DOHH2 (cell line): ENCODE measurements around the gene FILIP1.

Experiments used
- H3F3A ChIP-seq: fragments of 200-600 bp; sonication (generic), shearing (Covaris generic); 2 replicates; pipeline ENCODE4 v1.6.0; 2016; ENCODE audit warnings: antibody characterized with exemption, mild to moderate bottlenecking; ENCODE audit not compliant: control insufficient read depth, insufficient read depth
- H3K27ac ChIP-seq: fragments of 200-600 bp; sonication (generic); 2 replicates; pipeline ENCODE4 v1.5.1; 2014; ENCODE audit warnings: low read depth, mild to moderate bottlenecking, low read length, moderate library complexity
- H3K27me3 ChIP-seq: fragments of 200-600 bp; sonication (generic); 2 replicates; pipeline ENCODE4 v1.6.1; 2014; ENCODE audit warnings: mild to moderate bottlenecking, low read length, mixed read lengths; ENCODE audit not compliant: control insufficient read depth
- H3K36me3 ChIP-seq: fragments of 200-600 bp; sonication (generic); 2 replicates; pipeline ENCODE4 v1.6.1; 2014; ENCODE audit warnings: mild to moderate bottlenecking, low read length, moderate library complexity, mixed read lengths; ENCODE audit not compliant: control insufficient read depth
- H3K4me1 ChIP-seq: fragments of 200-600 bp; sonication (generic); 2 replicates; pipeline ENCODE4 v1.6.1; 2014; ENCODE audit warnings: mild to moderate bottlenecking, low read length, mixed read lengths; ENCODE audit not compliant: control insufficient read depth
- H3K4me2 ChIP-seq: fragments of 200-600 bp; sonication (generic); 2 replicates; pipeline ENCODE4 v1.6.0; 2014; ENCODE audit warnings: mild to moderate bottlenecking, low read length, moderate library complexity
- H3K4me3 ChIP-seq: fragments of 200-600 bp; sonication (generic); 2 replicates; pipeline ENCODE4 v1.5.1; 2014; ENCODE audit warnings: mild to moderate bottlenecking, low read length, mixed read lengths
- H3K79me2 ChIP-seq: fragments of 200-600 bp; sonication (generic); 2 replicates; pipeline ENCODE4 v1.6.1; 2014; ENCODE audit warnings: mild to moderate bottlenecking, low read length, mixed read lengths; ENCODE audit not compliant: control insufficient read depth
- H3K9me2 ChIP-seq: fragments of 200-600 bp; sonication (generic); replicated peaks from 2 replicates; pipeline ENCODE4 v1.6.1; 2014; ENCODE audit warnings: mild to moderate bottlenecking, low read length, mixed read lengths; ENCODE audit not compliant: control insufficient read depth
- H3K9me3 ChIP-seq: fragments of 200-600 bp; sonication (generic); 2 replicates; pipeline ENCODE4 v1.6.1; 2014; ENCODE audit warnings: antibody characterized with exemption, low read length, mixed read lengths; ENCODE audit not compliant: control insufficient read depth, insufficient read depth
- H4K20me1 ChIP-seq: fragments of 200-600 bp; sonication (generic); 2 replicates; pipeline ENCODE4 v1.6.0; 2014; ENCODE audit warnings: low read depth, mild to moderate bottlenecking, antibody characterized with exemption, low read length, moderate library complexity; ENCODE audit not compliant: control insufficient read depth, insufficient read depth
- CTCF ChIP-seq: fragments of 200-600 bp; sonication (generic); IDR thresholded peaks from one replicate; pipeline ENCODE4 v1.5.1; 2014; ENCODE audit warnings: antibody characterized with exemption, mild to moderate bottlenecking, low read depth, low read length; ENCODE audit not compliant: poor library complexity, severe bottlenecking
- EZH2phosphoT487 ChIP-seq: fragments of 200-600 bp; sonication (generic); IDR thresholded peaks from 2 replicates; pipeline ENCODE4 v1.6.1; 2017; ENCODE audit warnings: borderline replicate concordance, mild to moderate bottlenecking, antibody characterized with exemption, low read length, moderate library complexity, mixed read lengths

FILIP1 gene

GRCh38 chr6:75463908-75464307 lies 29.7 kb downstream of the FILIP1 start:
- no peaks in the 10 kb centered on the region for H3K36me3 ChIP-seq
- no peaks in the 10 kb centered on the region for H3K9me2 ChIP-seq
- H3K27me3 ChIP-seq: no peaks in the 10 kb centered on the region
- H3K4me3 ChIP-seq: no peak overlapping the region
- TF ChIP-seq EZH2phosphoT487 (no peak), CTCF (no peak)
- H4K20me1 ChIP-seq: no peaks in the 10 kb centered on the region
- no peaks in the 10 kb centered on the region for H3F3A ChIP-seq
- H3K4me2 ChIP-seq: no peak overlapping the region
- H3K4me1 ChIP-seq: no peaks in the 10 kb centered on the region
- H3K27ac ChIP-seq: no peak overlapping the region
- no peaks in the 10 kb centered on the region for H3K9me3 ChIP-seq
- no peaks in the 10 kb centered on the region for H3K79me2 ChIP-seq

- TF ChIP-seq CTCF (no peak), EZH2phosphoT487 (no peak)
- Histone ChIP-seq H3K4me2 (no peak overlapping the region), H3K4me3 (no peak overlapping the region), H3K9me3 (no peaks in the 10 kb centered on the region), H3K79me2 (no peaks in the 10 kb centered on the region), H3K4me1 (no peaks in the 10 kb centered on the region), H3K9me2 (no peaks in the 10 kb centered on the region), H3K27me3 (no peaks in the 10 kb centered on the region), H3K36me3 (no peaks in the 10 kb centered on the region), H4K20me1 (no peaks in the 10 kb centered on the region), H3F3A (no peaks in the 10 kb centered on the region), H3K27ac (no peak overlapping the region)
Observed at GRCh38 chr6:75463061-75463460, 30.5 kb downstream of the FILIP1 start.

- H3K9me3 ChIP-seq: no peaks in the 10 kb centered on the region
- H3K79me2 ChIP-seq: no peaks in the 10 kb centered on the region
- H3K4me3 ChIP-seq: no peak overlapping the region
- H3K27ac ChIP-seq: no peak overlapping the region
- no peaks in the 10 kb centered on the region for H3K9me2 ChIP-seq
- TF ChIP-seq EZH2phosphoT487 (no peak), CTCF (no peak)
- H3K4me2 ChIP-seq: no peak overlapping the region
- no peaks in the 10 kb centered on the region for H3F3A ChIP-seq
- no peaks in the 10 kb centered on the region for H4K20me1 ChIP-seq
- H3K36me3 ChIP-seq: no peaks in the 10 kb centered on the region
- no peaks in the 10 kb centered on the region for H3K4me1 ChIP-seq
- H3K27me3 ChIP-seq: no peaks in the 10 kb centered on the region
Observed at GRCh38 chr6:75460681-75461080, 32.9 kb downstream of the FILIP1 start.

GRCh38 chr6:75458895-75459294 lies 34.7 kb downstream of the FILIP1 start:
- no peak overlapping the region for H3K4me2 ChIP-seq
- H3F3A ChIP-seq: no peaks in the 10 kb centered on the region
- no peaks in the 10 kb centered on the region for H3K4me1 ChIP-seq
- no peaks in the 10 kb centered on the region for H3K79me2 ChIP-seq
- no peaks in the 10 kb centered on the region for H3K9me2 ChIP-seq
- H3K9me3 ChIP-seq: no peaks in the 10 kb centered on the region
- H3K4me3 ChIP-seq: no peak overlapping the region
- no peak overlapping the region for H3K27ac ChIP-seq
- H3K36me3 ChIP-seq: no peaks in the 10 kb centered on the region
- H4K20me1 ChIP-seq: no peaks in the 10 kb centered on the region
- H3K27me3 ChIP-seq: no peaks in the 10 kb centered on the region; the same call in 1 of the 2 replicates
- TF ChIP-seq CTCF (no peak), EZH2phosphoT487 (no peak)
